SJSA1 (cell line): ENCODE results near the gene PLAC9. TPM values are rescaled to one million over a fixed set of nuclear protein-coding genes. Genes with fewer than 3 reads are reported as not detected.
"Not testable (repeated sequence)": the region's sequence is repeated elsewhere in the genome, so short reads cannot be mapped to it uniquely, and the experiment has no call there.

Experiments
- DNase-seq, 2 experiments: peaks; one replicate each; pipeline ENCODE4 v3.0.0-alpha.2; 2015 to 2020; ENCODE audit warnings: low spot score in 2 of 2, low read depth in 1 of 2
- H3K27ac ChIP-seq: fragments of 250-450 bp; sonication (Bioruptor Pico); 2 replicates; pipeline ENCODE4 v1.5.1; 2020; ENCODE audit warnings: mild to moderate bottlenecking, moderate library complexity
- H3K27me3 ChIP-seq: fragments of 250-450 bp; sonication (Bioruptor Pico); replicated peaks from 2 replicates; pipeline ENCODE4 v1.5.1; 2020; ENCODE audit warnings: mild to moderate bottlenecking, moderate library complexity
- H3K36me3 ChIP-seq: fragments of 250-450 bp; sonication (Bioruptor Pico); 2 replicates; pipeline ENCODE4 v1.5.1; 2020; ENCODE audit warnings: mild to moderate bottlenecking
- H3K4me1 ChIP-seq: fragments of 250-450 bp; sonication (Bioruptor Pico); replicated peaks from 2 replicates; pipeline ENCODE4 v1.6.1; 2021; ENCODE audit warnings: mild to moderate bottlenecking
- H3K4me3 ChIP-seq: fragments of 250-450 bp; sonication (Bioruptor Pico); 2 replicates; pipeline ENCODE4 v1.5.1; 2020; ENCODE audit warnings: mild to moderate bottlenecking
- H3K9me3 ChIP-seq: fragments of 250-450 bp; sonication (Bioruptor Pico); replicated peaks from 2 replicates; pipeline ENCODE4 v1.5.1; 2020; ENCODE audit warnings: mild to moderate bottlenecking
- total RNA-seq: library from RNA; depleted of rRNA; stranded (reverse); fragments of >200 nt; shearing (Covaris generic); gene quantifications from 2 replicates; pipeline ENCODE4 v1.2.3, GENCODE V29; 2014

PLAC9 gene
- total RNA-seq, 1 experiment from 2014 or later = not detected

DNA sequence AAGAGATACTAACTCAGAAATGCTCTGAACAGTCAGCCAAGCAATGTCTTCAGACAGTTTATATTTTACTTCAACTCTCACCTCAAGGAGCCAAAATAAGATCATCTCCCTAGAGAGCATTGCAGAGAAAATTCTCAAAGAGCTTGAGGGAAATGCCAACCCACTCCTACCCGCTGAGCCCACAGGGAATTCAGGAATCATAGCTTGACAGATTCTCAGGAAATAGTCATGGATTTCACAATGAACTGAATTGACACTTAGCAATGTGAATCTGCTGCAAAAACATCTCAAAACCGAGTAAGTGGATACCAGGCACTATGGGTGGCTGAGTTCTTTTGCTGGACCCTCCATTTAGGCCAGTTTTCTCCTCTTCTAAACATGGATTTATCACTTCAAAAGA is 9.8 kb upstream of the PLAC9 start:
- no peaks in the 10 kb centered on the region for H3K27me3 ChIP-seq
- H3K36me3 ChIP-seq = no peaks in the 10 kb centered on the region
- no peaks in the 10 kb centered on the region for H3K9me3 ChIP-seq
- H3K4me1 ChIP-seq = no peaks in the 10 kb centered on the region
- no peak for DNase-seq
- no peak overlapping the region for H3K4me3 ChIP-seq
- H3K27ac ChIP-seq = no peak overlapping the region

DNA sequence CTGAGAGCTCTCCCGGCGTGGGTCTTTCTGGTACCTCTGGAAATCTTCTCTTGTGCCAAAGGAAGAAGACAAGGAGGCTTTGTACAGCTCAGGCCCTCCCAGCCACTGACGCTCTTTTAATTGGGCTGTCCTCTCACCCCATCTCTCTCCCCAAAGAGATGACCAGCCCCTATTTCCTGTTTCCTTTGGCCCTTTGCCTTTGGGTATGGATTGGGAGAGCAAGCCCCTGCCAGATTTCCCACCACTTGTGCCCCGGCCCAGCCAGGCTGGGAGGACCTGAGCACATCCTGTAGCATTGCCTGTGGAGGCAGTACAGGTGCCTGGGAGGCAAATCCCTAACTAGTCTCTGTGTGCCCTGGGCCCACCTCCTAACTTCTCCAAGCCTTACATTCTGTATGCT is 5.7 kb upstream of the PLAC9 start:
- H3K36me3 ChIP-seq = no peaks in the 10 kb centered on the region
- H3K4me1 ChIP-seq = no peaks in the 10 kb centered on the region
- H3K27ac ChIP-seq = no peak overlapping the region
- H3K27me3 ChIP-seq = peaks cover 4% of the 10 kb centered on the region; the same call in 1 of the 2 replicates
- no peaks in the 10 kb centered on the region for H3K9me3 ChIP-seq
- no peak overlapping the region for H3K4me3 ChIP-seq
- no peak for DNase-seq

DNA sequence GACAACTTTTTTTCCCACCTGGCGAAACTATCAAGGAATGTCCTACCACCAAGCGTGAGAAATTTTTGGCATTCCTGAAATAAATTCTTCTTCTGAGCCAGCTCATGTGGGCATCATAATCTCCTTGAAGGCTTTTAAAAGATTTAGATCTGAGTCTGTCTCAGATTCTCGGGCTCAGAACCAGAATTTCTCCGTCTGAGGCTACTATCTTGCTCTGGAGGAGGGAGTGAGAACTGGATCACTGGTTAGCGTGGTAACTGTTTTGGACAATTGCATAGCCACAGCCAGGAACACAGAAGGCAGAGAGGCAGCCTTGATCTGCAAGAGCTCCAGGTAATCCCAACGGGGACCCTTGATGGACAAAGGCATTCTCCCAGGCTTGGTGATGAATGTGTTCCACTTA is 1.0 kb upstream of the PLAC9 start:
- Histone ChIP-seq H3K4me1 (peaks cover 12% of the 10 kb centered on the region), H3K36me3 (no peaks in the 10 kb centered on the region), H3K27ac (no peak overlapping the region), H3K4me3 (no peak overlapping the region), H3K9me3 (no peaks in the 10 kb centered on the region), H3K27me3 (peaks cover 14% of the 10 kb centered on the region)
- DNase-seq = no peak

DNA sequence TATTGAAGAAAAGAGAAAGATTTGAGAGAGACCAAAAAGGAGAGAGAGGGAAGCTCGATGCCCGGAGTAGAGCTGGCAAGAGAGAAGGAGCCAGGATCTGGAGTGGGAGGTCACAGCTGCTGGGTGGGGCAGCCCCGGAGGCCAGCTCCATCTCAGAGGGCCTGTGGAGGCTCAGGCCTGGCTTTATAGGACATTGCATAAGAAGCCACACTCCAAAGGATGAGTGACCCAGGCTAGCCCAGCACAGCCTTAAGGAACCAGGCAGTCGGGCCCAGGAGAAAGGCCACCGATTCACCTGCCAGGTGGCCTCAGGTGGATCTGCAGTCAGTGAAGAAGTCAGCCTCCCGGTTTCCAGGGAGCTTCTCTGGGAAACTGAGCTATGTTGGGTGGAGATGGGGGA is 676 bp downstream of the PLAC9 start:
- H3K36me3 ChIP-seq = no peaks in the 10 kb centered on the region
- peaks cover 14% of the 10 kb centered on the region for H3K27me3 ChIP-seq
- no peak overlapping the region for H3K4me3 ChIP-seq
- DNase-seq = no peak
- H3K4me1 ChIP-seq = peaks cover 22% of the 10 kb centered on the region
- no peaks in the 10 kb centered on the region for H3K9me3 ChIP-seq
- no peak overlapping the region for H3K27ac ChIP-seq

DNA sequence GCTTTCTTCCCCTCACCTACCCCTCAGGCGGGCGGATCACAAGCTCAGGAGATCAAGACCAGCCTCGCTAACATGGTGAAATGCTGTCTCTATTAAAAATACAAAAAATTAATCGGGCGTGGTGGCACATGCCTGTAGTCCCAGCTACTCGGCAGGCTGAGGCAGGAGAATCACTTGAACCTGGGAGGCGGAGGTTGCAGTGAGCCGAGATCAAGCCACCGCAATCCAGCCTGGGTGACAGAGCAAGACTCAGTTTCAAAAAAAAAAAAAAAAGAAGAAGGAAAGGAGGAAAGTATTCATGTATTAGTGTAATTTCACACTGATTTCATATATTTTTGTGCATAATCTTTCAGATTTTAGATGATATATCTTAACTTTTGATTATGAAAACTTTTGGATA is 1.2 kb downstream of the PLAC9 start:
- not testable (repeated sequence) for DNase-seq, H3K27ac ChIP-seq, H3K36me3 ChIP-seq, H3K4me3 ChIP-seq, H3K9me3 ChIP-seq
- peaks cover 14% of the 10 kb centered on the region for H3K27me3 ChIP-seq
- H3K4me1 ChIP-seq = peaks cover 25% of the 10 kb centered on the region

DNA sequence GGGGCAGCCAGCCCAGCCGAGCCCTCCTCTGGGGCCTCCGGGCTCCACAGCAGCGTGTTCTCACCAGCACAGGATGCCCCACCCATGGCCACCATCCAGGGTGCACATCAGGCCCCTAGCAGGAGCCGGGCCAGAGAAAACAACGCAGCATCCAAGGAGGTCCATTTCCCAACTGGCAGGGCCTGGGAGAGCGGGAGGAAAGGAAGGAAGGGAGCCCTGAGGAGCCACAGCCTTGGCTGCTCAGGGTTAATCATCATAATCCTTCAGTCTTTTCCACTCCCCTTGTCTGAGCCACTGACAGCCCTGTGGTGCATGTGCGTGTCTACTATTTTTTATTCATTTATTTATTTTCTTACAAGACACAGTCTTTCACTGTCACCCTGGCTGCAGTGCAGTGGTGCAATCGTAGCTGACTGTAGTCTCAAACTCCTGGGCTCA is 3.6 kb downstream of the PLAC9 start:
- peaks cover 14% of the 10 kb centered on the region for H3K27me3 ChIP-seq
- H3K36me3 ChIP-seq = no peaks in the 10 kb centered on the region
- no peaks in the 10 kb centered on the region for H3K9me3 ChIP-seq
- H3K4me1 ChIP-seq = peaks cover 25% of the 10 kb centered on the region
- H3K4me3 ChIP-seq = no peak overlapping the region
- peak; percentile 70 to 75 for DNase-seq
- H3K27ac ChIP-seq = no peak overlapping the region

DNA sequence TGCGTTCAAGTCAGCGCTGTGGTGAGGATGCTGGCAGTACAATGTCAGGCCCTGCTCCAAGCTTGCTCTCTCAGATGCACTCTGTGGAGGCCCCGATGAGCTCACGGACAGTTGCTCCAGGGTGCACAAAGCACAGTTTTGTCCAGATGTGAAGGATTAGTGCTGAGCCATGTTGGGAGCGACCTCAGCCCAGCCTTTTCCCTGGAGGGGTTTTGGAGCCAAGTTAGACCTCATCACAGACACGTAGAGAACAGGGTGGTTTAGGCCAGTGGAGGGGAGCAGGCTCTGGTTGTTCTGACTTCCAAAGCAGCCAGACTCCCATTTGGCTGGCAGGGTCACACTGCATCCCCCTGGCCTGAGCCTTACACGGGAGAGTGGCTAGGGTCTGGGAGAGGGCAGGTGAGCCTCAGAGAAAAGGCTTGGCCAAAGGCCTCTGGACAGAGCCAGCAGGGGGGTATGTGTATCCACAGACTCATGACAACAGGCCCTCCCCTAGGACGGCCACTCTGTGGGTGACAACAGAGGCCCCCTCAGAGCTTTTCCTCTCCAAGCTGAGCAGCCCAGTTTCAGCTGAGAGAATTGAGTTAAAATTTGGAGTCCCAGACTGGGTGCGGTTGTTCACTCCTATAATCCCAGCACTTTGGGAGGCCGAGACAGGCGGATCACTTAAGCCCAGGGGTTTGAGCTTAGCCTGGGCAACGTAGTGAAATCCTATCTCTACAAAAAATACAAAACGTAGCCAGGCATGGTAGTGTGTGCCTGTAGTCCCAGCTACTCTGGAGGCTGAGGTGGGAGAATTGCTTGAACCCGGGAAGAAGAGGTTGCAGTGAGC is 4.7 kb downstream of the PLAC9 start:
- Histone ChIP-seq H3K27me3 (peaks cover 7% of the 10 kb centered on the region), H3K27ac (no peak overlapping the region), H3K36me3 (no peaks in the 10 kb centered on the region), H3K4me3 (no peak overlapping the region), H3K9me3 (no peaks in the 10 kb centered on the region), H3K4me1 (peaks cover 28% of the 10 kb centered on the region)
- no peak for DNase-seq

DNA sequence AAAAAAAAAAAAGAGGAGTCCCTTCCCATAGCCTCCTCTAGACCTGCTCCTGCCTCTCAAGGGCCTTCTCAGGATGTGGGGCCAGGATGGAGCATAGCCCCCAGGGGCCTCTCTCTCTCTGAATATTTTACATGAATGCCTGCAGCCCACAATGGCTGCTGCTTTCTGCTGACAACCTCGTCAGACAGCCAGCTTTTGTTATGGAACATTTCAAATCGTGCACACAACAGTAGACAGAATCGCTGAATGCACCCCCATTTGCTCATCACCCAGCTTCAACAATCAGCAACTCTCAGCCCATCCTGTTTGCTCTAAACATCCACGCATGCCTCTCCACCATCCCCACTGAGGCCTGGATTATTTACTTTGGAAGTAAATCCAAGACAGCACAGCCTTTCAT is 5.4 kb downstream of the PLAC9 start:
- Histone ChIP-seq H3K27me3 (no peaks in the 10 kb centered on the region; the same call in 1 of the 2 replicates), H3K36me3 (no peaks in the 10 kb centered on the region), H3K27ac (no peak overlapping the region), H3K4me1 (peaks cover 21% of the 10 kb centered on the region), H3K4me3 (no peak overlapping the region), H3K9me3 (no peaks in the 10 kb centered on the region)
- peak in 1 of 2 experiments; percentile 38 for DNase-seq

DNA sequence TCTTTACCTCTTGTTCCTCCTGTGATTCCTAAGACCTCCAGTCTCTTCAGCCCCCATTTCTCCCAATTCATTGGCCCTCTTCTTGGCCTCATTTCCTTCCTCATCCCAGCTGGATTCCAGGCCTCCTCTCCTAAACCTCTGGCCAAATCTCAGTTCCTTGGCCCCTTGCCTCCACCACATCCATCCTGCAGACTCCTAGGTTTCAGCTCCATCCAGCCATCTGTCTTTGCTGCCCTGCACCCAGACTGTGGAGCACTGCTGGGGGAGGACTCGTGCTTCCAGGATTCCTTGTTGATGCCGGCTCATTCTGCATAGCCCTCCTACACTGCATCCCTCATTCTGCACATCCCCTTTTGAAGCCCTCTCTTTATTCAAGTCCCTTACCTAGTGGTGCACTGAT is 6.7 kb downstream of the PLAC9 start:
- H3K4me3 ChIP-seq = no peak overlapping the region
- no peaks in the 10 kb centered on the region for H3K9me3 ChIP-seq
- H3K36me3 ChIP-seq = no peaks in the 10 kb centered on the region
- H3K27ac ChIP-seq = no peak overlapping the region
- H3K27me3 ChIP-seq = no peaks in the 10 kb centered on the region
- DNase-seq = no peak
- peaks cover 21% of the 10 kb centered on the region for H3K4me1 ChIP-seq

DNA sequence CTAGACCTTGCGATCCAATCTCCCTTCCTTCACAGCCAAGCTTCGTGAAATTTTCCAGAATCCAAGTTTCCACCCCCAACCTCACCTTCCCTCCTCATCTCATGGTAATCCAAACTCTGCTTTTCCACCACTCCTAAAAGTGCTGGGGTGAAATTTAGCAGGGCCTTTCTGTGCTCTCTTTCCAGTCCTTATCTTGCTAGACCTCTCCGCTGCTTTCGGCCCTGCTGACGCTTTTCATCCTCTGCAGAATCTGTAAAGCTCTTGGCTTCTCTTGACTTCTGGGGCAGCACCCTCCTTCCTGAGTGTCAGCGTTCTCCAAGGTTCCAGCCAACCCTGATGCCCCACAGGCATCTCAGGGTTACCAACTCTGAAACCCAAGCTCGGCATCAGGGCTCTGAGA is 7.7 kb downstream of the PLAC9 start:
- DNase-seq = no peak

DNA sequence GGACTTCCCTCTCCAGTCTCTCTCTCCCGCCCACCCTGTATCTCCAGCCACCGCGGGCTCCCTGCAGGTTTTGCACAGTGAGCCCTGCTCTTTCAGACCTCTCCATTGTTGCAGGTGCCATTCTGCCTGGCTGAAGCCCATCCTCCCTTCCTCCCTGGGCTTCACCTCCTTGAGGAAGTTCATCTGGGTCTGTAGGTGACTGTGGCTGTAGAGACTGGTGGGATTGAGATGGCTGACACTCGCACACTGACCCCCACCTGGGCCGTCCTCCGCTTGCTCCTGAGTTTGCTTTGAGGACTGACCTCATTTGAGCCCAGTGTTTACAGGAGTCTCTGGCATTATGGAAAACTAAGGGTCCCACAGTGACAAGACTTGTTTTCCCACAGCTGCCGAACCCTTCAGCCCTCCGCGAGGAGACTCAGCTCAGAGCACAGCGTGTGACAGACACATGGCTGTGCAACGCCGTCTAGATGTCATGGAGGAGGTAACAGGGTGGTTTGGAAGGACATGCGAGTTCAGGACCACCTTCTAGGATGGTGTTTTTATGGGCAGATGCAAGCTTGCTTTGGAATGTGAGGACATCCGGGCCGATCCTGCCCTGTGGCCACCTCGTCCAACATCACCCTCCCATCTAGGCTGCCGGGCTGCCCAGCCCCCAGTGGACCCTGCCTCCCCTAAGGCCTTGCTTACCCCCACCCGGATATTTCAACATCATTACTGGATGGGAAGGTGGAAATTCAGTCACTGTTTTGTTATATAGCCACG is 9.3 kb downstream of the PLAC9 start:
- DNase-seq = no peak
- Histone ChIP-seq H3K9me3 (no peaks in the 10 kb centered on the region), H3K27ac (no peak overlapping the region), H3K4me1 (peaks cover 22% of the 10 kb centered on the region), H3K36me3 (no peaks in the 10 kb centered on the region), H3K4me3 (no peak overlapping the region), H3K27me3 (no peaks in the 10 kb centered on the region)

More for the DNA sequence above, 7.7 kb downstream of the PLAC9 start:
- Histone ChIP-seq H3K4me3 (no peak overlapping the region), H3K9me3 (no peaks in the 10 kb centered on the region), H3K4me1 (peaks cover 21% of the 10 kb centered on the region), H3K27me3 (no peaks in the 10 kb centered on the region), H3K36me3 (no peaks in the 10 kb centered on the region), H3K27ac (no peak overlapping the region)

DNA sequence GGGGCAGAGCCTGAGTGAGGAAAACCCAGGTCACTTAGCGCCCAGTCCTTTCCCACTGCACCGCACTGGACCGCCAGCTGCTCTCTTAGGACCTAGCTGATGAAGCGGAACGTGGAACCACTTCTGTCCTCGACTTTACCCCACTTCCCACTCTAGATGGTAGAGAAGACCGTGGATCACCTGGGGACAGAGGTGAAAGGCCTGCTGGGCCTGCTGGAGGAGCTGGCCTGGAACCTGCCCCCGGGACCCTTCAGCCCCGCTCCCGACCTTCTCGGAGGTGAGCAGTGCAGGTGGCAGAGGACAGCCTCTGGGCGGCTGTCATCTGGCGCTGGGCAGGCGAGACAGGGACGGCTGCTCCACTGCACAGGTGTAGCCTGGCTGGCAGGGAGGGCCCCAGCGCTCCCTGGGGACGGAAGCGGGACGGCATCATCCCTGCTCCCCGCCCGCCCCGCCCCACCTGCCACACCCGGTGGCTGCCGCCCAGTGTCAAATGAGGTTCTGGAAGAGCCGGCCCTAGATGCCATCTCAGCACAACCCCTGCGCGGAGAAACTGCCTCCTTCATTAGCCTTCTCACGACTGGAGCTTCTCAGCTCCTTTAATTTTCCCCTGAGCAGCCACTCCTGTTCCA is 11.7 kb downstream of the PLAC9 start:
- Histone ChIP-seq H3K4me3 (no peak overlapping the region), H3K27ac (no peak overlapping the region), H3K9me3 (peaks cover under 1% of the 10 kb centered on the region; the same call in 1 of the 2 replicates), H3K27me3 (no peaks in the 10 kb centered on the region), H3K4me1 (peaks cover 11% of the 10 kb centered on the region), H3K36me3 (peaks cover 4% of the 10 kb centered on the region)
- DNase-seq = no peak

DNA sequence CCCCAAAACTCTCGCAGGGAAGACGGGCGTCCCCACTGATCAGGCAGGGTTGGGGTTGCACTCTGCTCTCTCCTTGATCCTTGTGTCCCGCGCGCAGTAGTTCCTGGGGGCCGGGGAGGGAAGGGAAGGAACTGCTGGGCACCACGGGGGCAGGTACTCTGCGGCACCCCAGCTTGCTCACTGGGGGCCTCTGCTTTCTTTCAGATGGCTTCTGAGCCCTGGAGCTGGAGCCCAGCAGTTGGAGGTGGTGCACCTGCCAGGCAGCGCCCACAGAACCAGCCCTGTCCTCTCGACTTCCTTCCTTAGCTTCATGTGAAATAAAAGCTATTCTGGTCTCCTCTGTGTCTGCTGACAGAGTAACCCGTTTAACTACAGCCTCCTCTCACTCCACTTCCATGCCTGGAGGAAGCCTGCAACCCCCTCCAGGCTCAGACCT is 12.2 kb downstream of the PLAC9 start:
- no peaks in the 10 kb centered on the region for H3K27me3 ChIP-seq
- H3K27ac ChIP-seq = no peak overlapping the region
- peaks cover 9% of the 10 kb centered on the region for H3K36me3 ChIP-seq
- peaks cover 11% of the 10 kb centered on the region for H3K4me1 ChIP-seq
- peaks cover 3% of the 10 kb centered on the region; the same call in 1 of the 2 replicates for H3K9me3 ChIP-seq
- DNase-seq = no peak
- no peak overlapping the region for H3K4me3 ChIP-seq
